GM13976 (cell line): ENCODE data around the gene CDHR3.
A peak's percentile ranks its signal among the peaks of the same experiment; 100 is the strongest.

Source experiments
- DNase-seq: peaks from one replicate; pipeline ENCODE4 v3.0.0; 2012; ENCODE audit warnings: low spot score
- in situ Hi-C: fragments of 300-500 bp; cut with MboI; formaldehyde crosslinking; loops from one replicate; pipeline ENCODE4 v1.12.0; 2022; ENCODE audit warnings: low sequenced_read_pairs, mixed read lengths, inconsistent platforms; ENCODE audit not compliant: unreplicated experiment
- TF ChIP-seq, protein P1 (sequence below): IDR thresholded peaks from 2 replicates; pipeline ENCODE4 v1.5.1; 2012; ENCODE audit warnings: borderline replicate concordance, mild to moderate bottlenecking; ENCODE audit not compliant: insufficient read depth; ENCODE audit errors: extremely low read depth, missing control alignments, control extremely low read depth

The CDHR3 gene

GRCh38 chr7:106057962-106058927 is 95.2 kb downstream of the CDHR3 start:
- TF ChIP-seq, protein P1, sequence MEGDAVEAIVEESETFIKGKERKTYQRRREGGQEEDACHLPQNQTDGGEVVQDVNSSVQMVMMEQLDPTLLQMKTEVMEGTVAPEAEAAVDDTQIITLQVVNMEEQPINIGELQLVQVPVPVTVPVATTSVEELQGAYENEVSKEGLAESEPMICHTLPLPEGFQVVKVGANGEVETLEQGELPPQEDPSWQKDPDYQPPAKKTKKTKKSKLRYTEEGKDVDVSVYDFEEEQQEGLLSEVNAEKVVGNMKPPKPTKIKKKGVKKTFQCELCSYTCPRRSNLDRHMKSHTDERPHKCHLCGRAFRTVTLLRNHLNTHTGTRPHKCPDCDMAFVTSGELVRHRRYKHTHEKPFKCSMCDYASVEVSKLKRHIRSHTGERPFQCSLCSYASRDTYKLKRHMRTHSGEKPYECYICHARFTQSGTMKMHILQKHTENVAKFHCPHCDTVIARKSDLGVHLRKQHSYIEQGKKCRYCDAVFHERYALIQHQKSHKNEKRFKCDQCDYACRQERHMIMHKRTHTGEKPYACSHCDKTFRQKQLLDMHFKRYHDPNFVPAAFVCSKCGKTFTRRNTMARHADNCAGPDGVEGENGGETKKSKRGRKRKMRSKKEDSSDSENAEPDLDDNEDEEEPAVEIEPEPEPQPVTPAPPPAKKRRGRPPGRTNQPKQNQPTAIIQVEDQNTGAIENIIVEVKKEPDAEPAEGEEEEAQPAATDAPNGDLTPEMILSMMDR: no peak
- in situ Hi-C loops: loop anchor here (5.0 to 25.0 kb wide), 2 partner anchors 94 to 404 kb away; no protein-coding TSS in a partner anchor
- DNase-seq: peak; percentile 82

DNA sequence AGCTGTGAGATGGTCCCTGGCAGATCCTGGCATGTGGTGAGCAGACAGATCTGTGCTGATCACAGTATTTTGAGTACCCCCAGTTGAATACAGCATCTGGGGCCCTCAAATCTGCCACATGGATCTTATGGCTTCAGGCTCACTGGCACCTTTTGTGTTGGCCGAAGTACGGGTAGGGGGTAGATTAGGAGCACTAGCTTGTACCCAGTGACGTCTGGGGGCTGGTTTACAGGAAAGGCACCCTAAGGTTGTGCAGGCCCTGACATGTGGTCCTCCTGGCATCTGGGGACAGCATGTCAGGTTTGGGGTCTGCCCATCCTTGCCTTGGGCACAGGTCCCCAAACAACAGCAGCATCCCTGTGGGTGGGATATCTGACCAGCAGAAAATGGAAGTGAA is 95.9 kb downstream of the CDHR3 start:
- DNase-seq: no peak
- in situ Hi-C loops: loop anchor here (5.0 to 25.0 kb wide), 2 partner anchors 93 to 403 kb away; no protein-coding TSS in a partner anchor
- TF ChIP-seq, protein P1: no peak

GRCh38 chr7:106059556-106059955 is 96.5 kb downstream of the CDHR3 start:
- no peak for DNase-seq
- in situ Hi-C loops: loop anchor here (5.0 to 25.0 kb wide), 2 partner anchors 93 to 403 kb away; no protein-coding TSS in a partner anchor
- TF ChIP-seq, protein P1: no peak

DNA sequence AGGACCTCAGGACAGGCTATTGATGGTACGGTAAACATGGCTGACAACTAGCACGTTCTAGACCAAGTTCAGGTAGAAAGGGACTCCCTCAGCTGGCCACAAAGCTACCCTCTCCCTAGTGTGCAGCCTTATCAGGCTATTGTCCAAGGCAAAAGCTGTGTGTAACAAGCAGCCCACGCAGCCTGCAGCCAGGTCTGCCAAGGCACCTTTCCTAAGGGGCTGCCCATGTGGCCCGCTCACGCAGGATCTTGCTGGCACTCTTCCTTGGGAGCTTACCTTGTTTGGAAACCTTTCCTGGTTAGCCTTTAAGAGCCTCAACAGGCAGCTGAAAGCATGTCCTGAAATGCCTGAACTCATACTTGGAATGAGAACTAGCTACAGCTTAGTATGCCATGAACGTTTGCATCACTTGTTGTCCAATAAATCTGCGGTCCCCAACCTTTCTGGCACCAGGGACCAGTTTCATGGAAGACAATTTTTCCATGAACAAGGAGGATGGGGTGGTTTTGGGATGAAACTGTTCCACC is 97.4 kb downstream of the CDHR3 start:
- TF ChIP-seq, protein P1: no peak
- no peak for DNase-seq
- in situ Hi-C loops: loop anchor here (25.0 kb wide), 1 partner anchor 402 kb away; no protein-coding TSS in a partner anchor

- DNase-seq: peak; percentile 55
- in situ Hi-C loops: loop anchor here (25.0 kb wide), 1 partner anchor 401 kb away; no protein-coding TSS in a partner anchor
- TF ChIP-seq, protein P1: no peak
Measured at GRCh38 chr7:106061301-106061979, 98.4 kb downstream of the CDHR3 start.

- in situ Hi-C loops: loop anchor here (25.0 kb wide), 1 partner anchor 400 kb away; no protein-coding TSS in a partner anchor
- no peak for DNase-seq
- TF ChIP-seq, protein P1: no peak
Measured at GRCh38 chr7:106062006-106062405, 98.9 kb downstream of the CDHR3 start.
